HS-5 (cell line): Measurements from ENCODE around the gene EXO5.
"Not testable (repeated sequence)": the region's sequence is repeated elsewhere in the genome, so short reads cannot be mapped to it uniquely, and the experiment has no call there.

Experiments
- DNase-seq: peaks from one replicate; pipeline ENCODE4 v3.0.0-alpha.2; 2012; ENCODE audit warnings: low read depth

Gene EXO5

GRCh38 chr1:40508375-40509341 lies at the start of gene EXO5:
Gene EXO5 (plus strand): TSS chr1:40508767. CDS start chr1:40514545, 5,778 bp downstream.
- DNase-seq: no peak

- DNase-seq: peak; percentile 2
These were observed 45.5 kb upstream of the EXO5 start for GRCh38 chr1:40462956-40463590.

GRCh38 chr1:40469327-40469726 lies 39.2 kb upstream of the EXO5 start:
- no peak for DNase-seq

- no peak for DNase-seq
These were observed 33.3 kb upstream of the EXO5 start for GRCh38 chr1:40475268-40475667.

- DNase-seq: no peak
These were observed 31.5 kb upstream of the EXO5 start, which contains the start of gene ZFP69 for GRCh38 chr1:40476924-40477677. Gene ZFP69 (plus strand): TSS chr1:40477290. CDS start chr1:40479362, 2,072 bp downstream.

- no peak for DNase-seq
These were observed 30.9 kb upstream of the EXO5 start for GRCh38 chr1:40477678-40478053.

GRCh38 chr1:40478276-40478675 lies 30.3 kb upstream of the EXO5 start:
- no peak for DNase-seq

- no peak for DNase-seq
These were observed 29.4 kb upstream of the EXO5 start for GRCh38 chr1:40479156-40479555.

- DNase-seq: no peak
These were observed 13.2 kb upstream of the EXO5 start for GRCh38 chr1:40495315-40495903.

GRCh38 chr1:40502651-40503050 lies 5.9 kb upstream of the EXO5 start:
- not testable (repeated sequence) for DNase-seq

- DNase-seq: no peak
These were observed 594 bp upstream of the EXO5 start for GRCh38 chr1:40507973-40508372.

GRCh38 chr1:40519517-40519916 lies 10.9 kb downstream of the EXO5 start:
- DNase-seq: no peak

GRCh38 chr1:40530735-40531380 lies 22.3 kb downstream of the EXO5 start:
- no peak for DNase-seq

- peak; percentile 80 for DNase-seq
These were observed 23.0 kb downstream of the EXO5 start, which contains the start of gene ZNF684 for GRCh38 chr1:40531381-40532061. Gene ZNF684 (plus strand): TSS chr1:40531637. CDS start chr1:40533167, 1,530 bp downstream.

- DNase-seq: no peak
These were observed 23.5 kb downstream of the EXO5 start for GRCh38 chr1:40532062-40532389.

- DNase-seq: no peak
These were observed 24.4 kb downstream of the EXO5 start for GRCh38 chr1:40532844-40533424.

- no peak for DNase-seq
These were observed 26.0 kb downstream of the EXO5 start for GRCh38 chr1:40534589-40534988.

GRCh38 chr1:40535732-40536131 lies 27.2 kb downstream of the EXO5 start:
- DNase-seq: no peak

- no peak for DNase-seq
These were observed 30.8 kb downstream of the EXO5 start for GRCh38 chr1:40539338-40539737.

GRCh38 chr1:40546957-40547356 lies 38.4 kb downstream of the EXO5 start:
- DNase-seq: no peak

- no peak for DNase-seq
These were observed 44.5 kb downstream of the EXO5 start for GRCh38 chr1:40553017-40553416.
